ENCODE results near the gene NACAD.

The NACAD gene

DNA sequence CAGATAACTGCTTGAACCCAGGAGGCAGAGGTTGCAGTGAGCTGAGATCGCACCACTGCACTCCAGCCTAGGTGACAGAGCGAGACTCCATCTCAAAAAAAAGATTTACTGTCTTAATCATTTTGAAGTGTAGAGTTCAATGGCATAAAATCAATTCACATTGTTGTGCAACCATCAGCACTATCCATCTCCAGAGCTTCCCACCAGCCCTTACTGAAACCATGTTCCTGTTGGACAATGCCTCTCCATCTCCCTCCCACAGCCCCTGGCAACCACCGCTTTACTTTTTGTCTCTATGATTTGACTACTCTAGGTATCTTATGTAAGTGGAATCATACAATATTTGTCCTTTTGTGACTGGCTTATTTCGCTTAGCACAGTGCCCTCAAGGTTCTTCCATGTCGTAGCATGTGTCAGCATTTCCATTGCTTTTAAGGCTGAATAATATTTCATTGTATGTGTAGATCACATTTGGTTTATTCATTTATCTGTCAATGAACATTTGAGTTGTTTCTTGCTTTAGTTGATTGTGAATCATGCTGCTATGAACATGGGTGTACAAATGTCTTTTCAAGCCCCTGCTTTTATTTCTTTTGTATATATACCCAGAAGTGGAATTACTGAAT, 33.1 kb downstream of the NACAD start:
- H3K4me1 ChIP-seq (ENCODE audit: control insufficient read depth in 5 of 5, insufficient read depth in 5 of 5, low read length in 5 of 5): no peaks in the 10 kb centered on the region
- no peak overlapping the region for H3K9ac ChIP-seq (ENCODE audit: low read length in 5 of 5)
- no peak overlapping the region for H3K4me3 ChIP-seq (ENCODE audit: low read depth in 1 of 5, low read length in 5 of 5)
- H3K27ac ChIP-seq (ENCODE audit: low read depth, low read length): no peak overlapping the region
- H3K27me3 ChIP-seq (ENCODE audit: control insufficient read depth in 5 of 5, insufficient read depth in 4 of 5, low read length in 5 of 5): no peaks in the 10 kb centered on the region
- H3K36me3 ChIP-seq (ENCODE audit: control insufficient read depth in 5 of 5, insufficient read depth in 5 of 5, low read length in 5 of 5): peaks cover 0 to 23% (median 11%) of the 10 kb centered on the region in 5 donors
- no peaks in the 10 kb centered on the region for H3K9me3 ChIP-seq (ENCODE audit: control insufficient read depth in 5 of 5, low read length in 5 of 5)

DNA sequence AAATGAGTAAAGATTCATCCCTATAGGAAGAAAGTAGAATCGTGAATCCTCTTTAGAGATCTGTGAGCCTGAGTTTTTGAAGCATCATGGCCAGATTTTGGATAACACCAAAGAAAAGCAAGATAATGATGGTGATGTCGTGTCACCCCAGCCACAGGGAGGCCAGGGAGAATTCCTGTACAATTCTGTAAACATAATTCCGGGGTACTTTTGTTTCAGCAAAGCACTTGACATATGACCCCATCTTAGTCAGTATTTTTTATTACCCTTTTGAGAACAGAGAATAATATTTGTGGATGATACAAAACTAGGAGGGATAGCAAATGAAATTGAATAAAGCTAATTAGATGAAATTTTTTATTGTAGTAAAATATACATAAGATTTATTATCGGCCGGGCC, 33.8 kb downstream of the NACAD start:
- no peak overlapping the region for H3K27ac ChIP-seq (ENCODE audit: low read depth, low read length)
- H3K4me1 ChIP-seq (ENCODE audit: control insufficient read depth in 5 of 5, insufficient read depth in 5 of 5, low read length in 5 of 5): no peaks in the 10 kb centered on the region
- no peak overlapping the region for H3K9ac ChIP-seq (ENCODE audit: low read length in 5 of 5)
- no peak overlapping the region for H3K4me3 ChIP-seq (ENCODE audit: low read depth in 1 of 5, low read length in 5 of 5)
- H3K9me3 ChIP-seq (ENCODE audit: control insufficient read depth in 5 of 5, low read length in 5 of 5): no peaks in the 10 kb centered on the region
- H3K36me3 ChIP-seq (ENCODE audit: control insufficient read depth in 5 of 5, insufficient read depth in 5 of 5, low read length in 5 of 5): peaks cover 4 to 26% (median 16%) of the 10 kb centered on the region in 5 donors
- no peaks in the 10 kb centered on the region for H3K27me3 ChIP-seq (ENCODE audit: control insufficient read depth in 5 of 5, insufficient read depth in 4 of 5, low read length in 5 of 5)

DNA sequence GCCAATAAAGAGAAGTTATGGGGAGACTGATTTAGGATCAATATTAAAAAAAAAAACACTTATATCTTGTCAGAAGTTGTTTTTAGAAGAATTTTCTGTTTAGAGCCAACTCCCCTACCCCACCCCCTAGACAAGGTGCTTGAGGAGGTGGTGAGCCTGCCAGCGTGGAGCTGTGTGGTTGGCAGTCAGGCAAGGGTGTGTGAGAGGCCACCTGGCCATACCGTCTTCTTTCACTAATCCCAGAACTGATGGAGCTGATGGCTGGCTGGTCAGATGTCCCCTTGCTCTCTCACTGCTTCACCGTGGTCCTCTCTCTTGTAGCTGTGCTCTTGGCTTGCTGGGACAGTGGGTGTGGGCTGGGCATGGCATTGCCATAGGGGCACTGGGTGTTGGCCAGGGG, 34.3 kb downstream of the NACAD start:
- Histone ChIP-seq H3K9me3 (ENCODE audit: control insufficient read depth in 5 of 5, low read length in 5 of 5) (no peaks in the 10 kb centered on the region), H3K4me3 (ENCODE audit: low read depth in 1 of 5, low read length in 5 of 5) (no peak overlapping the region), H3K9ac (ENCODE audit: low read length in 5 of 5) (no peak overlapping the region), H3K4me1 (ENCODE audit: control insufficient read depth in 5 of 5, insufficient read depth in 5 of 5, low read length in 5 of 5) (no peaks in the 10 kb centered on the region), H3K27ac (ENCODE audit: low read depth, low read length) (no peak overlapping the region), H3K27me3 (ENCODE audit: control insufficient read depth in 5 of 5, insufficient read depth in 4 of 5, low read length in 5 of 5) (no peaks in the 10 kb centered on the region), H3K36me3 (ENCODE audit: control insufficient read depth in 5 of 5, insufficient read depth in 5 of 5, low read length in 5 of 5) (peaks cover 7 to 30% (median 18%) of the 10 kb centered on the region in 5 donors)

DNA sequence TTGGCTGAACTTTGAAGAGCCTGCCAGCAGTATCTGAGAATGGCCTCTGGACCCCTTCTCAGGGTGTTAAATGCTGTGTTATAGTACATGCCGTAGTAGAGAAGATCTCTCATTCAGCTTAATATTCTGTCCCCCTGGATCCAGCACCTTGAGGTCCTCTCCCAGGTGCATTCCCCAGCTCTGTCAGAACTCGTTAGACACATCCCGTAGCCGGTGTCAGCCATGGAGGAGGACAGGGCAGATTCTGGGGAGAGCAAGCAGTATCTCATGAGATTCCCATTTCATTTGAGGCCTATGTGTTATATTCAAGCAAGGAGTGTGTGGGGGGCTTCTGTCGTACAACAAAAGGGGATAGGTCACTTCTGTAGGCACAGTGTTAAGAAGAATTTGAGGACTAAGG, 34.8 kb downstream of the NACAD start:
- Histone ChIP-seq H3K27ac (ENCODE audit: low read depth, low read length) (no peak overlapping the region), H3K4me3 (ENCODE audit: low read depth in 1 of 5, low read length in 5 of 5) (no peak overlapping the region), H3K27me3 (ENCODE audit: control insufficient read depth in 5 of 5, insufficient read depth in 4 of 5, low read length in 5 of 5) (no peaks in the 10 kb centered on the region), H3K9me3 (ENCODE audit: control insufficient read depth in 5 of 5, low read length in 5 of 5) (no peaks in the 10 kb centered on the region), H3K36me3 (ENCODE audit: control insufficient read depth in 5 of 5, insufficient read depth in 5 of 5, low read length in 5 of 5) (peaks cover 7 to 35% (median 18%) of the 10 kb centered on the region in 5 donors), H3K4me1 (ENCODE audit: control insufficient read depth in 5 of 5, insufficient read depth in 5 of 5, low read length in 5 of 5) (no peaks in the 10 kb centered on the region), H3K9ac (ENCODE audit: low read length in 5 of 5) (no peak overlapping the region)

DNA sequence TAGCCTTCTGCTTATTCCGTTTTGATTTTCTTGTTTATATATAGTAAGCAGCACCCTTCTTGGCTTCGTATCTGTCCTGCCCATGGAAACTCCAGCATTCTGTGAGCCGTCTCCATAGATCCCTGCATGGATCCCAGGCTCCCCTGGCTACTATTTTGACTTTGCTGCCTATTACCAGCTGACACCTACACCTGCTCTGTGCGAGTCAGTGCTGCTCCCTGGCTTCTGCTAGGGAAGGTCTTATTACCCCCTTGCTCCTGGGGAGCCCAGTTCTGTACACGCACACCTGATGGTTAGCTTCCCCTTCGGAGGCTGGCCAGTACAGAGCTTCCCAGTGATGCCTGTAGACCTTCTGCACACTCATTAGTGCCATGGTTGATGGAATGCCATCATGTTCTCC, 35.4 kb downstream of the NACAD start:
- H3K27me3 ChIP-seq (ENCODE audit: control insufficient read depth in 5 of 5, insufficient read depth in 4 of 5, low read length in 5 of 5): no peaks in the 10 kb centered on the region
- H3K4me3 ChIP-seq (ENCODE audit: low read depth in 1 of 5, low read length in 5 of 5): no peak overlapping the region
- no peaks in the 10 kb centered on the region for H3K9me3 ChIP-seq (ENCODE audit: control insufficient read depth in 5 of 5, low read length in 5 of 5)
- no peaks in the 10 kb centered on the region for H3K4me1 ChIP-seq (ENCODE audit: control insufficient read depth in 5 of 5, insufficient read depth in 5 of 5, low read length in 5 of 5)
- no peak overlapping the region for H3K27ac ChIP-seq (ENCODE audit: low read depth, low read length)
- H3K9ac ChIP-seq (ENCODE audit: low read length in 5 of 5): no peak overlapping the region
- H3K36me3 ChIP-seq (ENCODE audit: control insufficient read depth in 5 of 5, insufficient read depth in 5 of 5, low read length in 5 of 5): peaks cover 7 to 37% (median 18%) of the 10 kb centered on the region in 5 donors

DNA sequence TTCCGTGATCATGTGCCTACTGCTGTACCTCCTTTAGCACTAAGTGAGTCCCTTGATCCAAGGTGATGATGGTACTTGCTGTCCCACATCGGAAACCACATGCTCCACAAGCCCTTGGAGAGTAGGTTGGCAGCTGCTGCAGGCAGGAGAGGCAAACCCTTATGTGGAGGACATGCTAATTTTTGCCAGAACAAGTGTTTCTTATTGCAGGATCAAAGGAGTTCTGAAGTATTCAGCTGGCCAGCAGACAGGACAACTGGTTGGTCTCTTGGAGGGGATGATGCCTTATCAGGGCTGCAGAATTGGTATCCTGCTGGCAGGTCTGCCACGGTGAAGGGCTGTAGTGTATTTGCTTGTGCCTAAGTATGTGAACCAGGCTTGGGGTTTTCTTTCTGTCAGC, 36.8 kb downstream of the NACAD start:
- no peak overlapping the region for H3K27ac ChIP-seq (ENCODE audit: low read depth, low read length)
- H3K4me1 ChIP-seq (ENCODE audit: control insufficient read depth in 5 of 5, insufficient read depth in 5 of 5, low read length in 5 of 5): no peaks in the 10 kb centered on the region
- H3K36me3 ChIP-seq (ENCODE audit: control insufficient read depth in 5 of 5, insufficient read depth in 5 of 5, low read length in 5 of 5): peaks cover 7 to 43% (median 21%) of the 10 kb centered on the region in 5 donors
- no peaks in the 10 kb centered on the region for H3K27me3 ChIP-seq (ENCODE audit: control insufficient read depth in 5 of 5, insufficient read depth in 4 of 5, low read length in 5 of 5)
- H3K9me3 ChIP-seq (ENCODE audit: control insufficient read depth in 5 of 5, low read length in 5 of 5): no peaks in the 10 kb centered on the region
- no peak overlapping the region for H3K9ac ChIP-seq (ENCODE audit: low read length in 5 of 5)
- H3K4me3 ChIP-seq (ENCODE audit: low read depth in 1 of 5, low read length in 5 of 5): no peak overlapping the region

DNA sequence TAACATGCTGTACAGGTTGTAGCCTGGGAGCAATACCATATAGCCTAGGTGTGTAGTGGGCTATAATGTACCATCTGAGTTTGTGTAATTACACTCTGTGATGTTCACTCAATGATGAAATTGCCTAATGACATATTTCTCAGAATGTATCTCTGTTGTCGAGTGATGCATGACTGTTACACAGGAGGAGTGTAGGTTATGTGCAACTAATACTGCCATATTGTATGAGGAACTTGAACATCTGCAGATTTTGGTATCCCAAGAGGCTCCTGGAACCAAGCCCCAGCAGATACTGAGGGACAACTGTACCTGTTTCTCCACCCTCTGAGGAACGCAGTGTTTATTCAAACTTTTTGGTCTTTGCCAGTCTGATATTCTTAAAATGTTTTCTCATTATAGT, 38.6 kb downstream of the NACAD start:
- Histone ChIP-seq H3K4me3 (ENCODE audit: low read depth in 1 of 5, low read length in 5 of 5) (no peak overlapping the region), H3K27ac (ENCODE audit: low read depth, low read length) (no peak overlapping the region), H3K36me3 (ENCODE audit: control insufficient read depth in 5 of 5, insufficient read depth in 5 of 5, low read length in 5 of 5) (peaks cover 10 to 47% (median 24%) of the 10 kb centered on the region in 5 donors), H3K9me3 (ENCODE audit: control insufficient read depth in 5 of 5, low read length in 5 of 5) (no peaks in the 10 kb centered on the region), H3K4me1 (ENCODE audit: control insufficient read depth in 5 of 5, insufficient read depth in 5 of 5, low read length in 5 of 5) (peaks cover 0 to 4% (median 0%) of the 10 kb centered on the region in 5 donors), H3K9ac (ENCODE audit: low read length in 5 of 5) (no peak overlapping the region), H3K27me3 (ENCODE audit: control insufficient read depth in 5 of 5, insufficient read depth in 4 of 5, low read length in 5 of 5) (no peaks in the 10 kb centered on the region)

DNA sequence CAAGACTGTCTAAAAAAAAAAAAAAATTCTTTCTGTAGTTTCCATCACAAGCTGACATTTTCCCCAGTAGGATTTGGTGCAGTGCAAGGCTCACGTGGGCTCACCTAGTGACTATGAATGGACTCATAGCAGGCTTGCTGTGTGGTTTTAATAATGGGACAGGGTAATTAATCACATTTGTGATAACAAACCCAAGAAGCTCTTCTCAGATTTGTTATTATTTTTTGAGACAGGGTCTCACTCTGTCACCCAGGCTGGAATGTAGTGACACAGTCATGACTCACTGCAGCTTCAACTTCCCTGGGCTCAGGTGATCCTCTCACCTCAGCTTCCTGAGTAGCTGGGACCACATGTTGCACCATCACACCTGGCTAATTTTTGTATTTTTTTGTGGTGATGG, 40.0 kb downstream of the NACAD start:
- Histone ChIP-seq H3K4me3 (ENCODE audit: low read depth in 1 of 5, low read length in 5 of 5) (no peak overlapping the region), H3K36me3 (ENCODE audit: control insufficient read depth in 5 of 5, insufficient read depth in 5 of 5, low read length in 5 of 5) (peaks cover 13 to 44% (median 20%) of the 10 kb centered on the region in 5 donors), H3K4me1 (ENCODE audit: control insufficient read depth in 5 of 5, insufficient read depth in 5 of 5, low read length in 5 of 5) (peaks cover 0 to 4% (median 0%) of the 10 kb centered on the region in 5 donors), H3K9ac (ENCODE audit: low read length in 5 of 5) (no peak overlapping the region), H3K27me3 (ENCODE audit: control insufficient read depth in 5 of 5, insufficient read depth in 4 of 5, low read length in 5 of 5) (no peaks in the 10 kb centered on the region), H3K27ac (ENCODE audit: low read depth, low read length) (no peak overlapping the region), H3K9me3 (ENCODE audit: control insufficient read depth in 5 of 5, low read length in 5 of 5) (no peaks in the 10 kb centered on the region)

DNA sequence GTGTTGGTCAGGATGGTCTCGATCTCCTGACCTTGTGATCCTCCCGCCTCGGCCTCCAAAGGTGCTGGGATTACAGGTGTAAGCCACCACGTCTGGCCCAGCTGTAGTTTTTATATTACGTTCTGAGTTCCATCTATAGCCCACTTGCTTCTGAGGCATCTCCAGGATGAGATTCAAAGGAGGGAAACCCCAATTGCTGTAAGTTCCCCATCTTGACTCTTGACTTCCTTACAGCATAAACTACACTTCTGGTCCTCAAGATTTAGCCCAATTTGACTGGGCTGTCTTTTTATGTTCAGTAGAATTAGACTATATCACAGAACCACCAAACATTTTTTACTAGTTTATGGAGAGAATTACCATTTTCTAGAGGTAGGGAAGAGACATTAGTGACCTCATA, 44.4 kb downstream of the NACAD start:
- Histone ChIP-seq H3K27me3 (ENCODE audit: control insufficient read depth in 5 of 5, insufficient read depth in 4 of 5, low read length in 5 of 5) (no peaks in the 10 kb centered on the region), H3K9me3 (ENCODE audit: control insufficient read depth in 5 of 5, low read length in 5 of 5) (no peaks in the 10 kb centered on the region), H3K36me3 (ENCODE audit: control insufficient read depth in 5 of 5, insufficient read depth in 5 of 5, low read length in 5 of 5) (peaks cover 10 to 43% (median 18%) of the 10 kb centered on the region in 5 donors), H3K4me3 (ENCODE audit: low read depth in 1 of 5, low read length in 5 of 5) (no peak overlapping the region), H3K27ac (ENCODE audit: low read depth, low read length) (no peak overlapping the region), H3K9ac (ENCODE audit: low read length in 5 of 5) (no peak overlapping the region), H3K4me1 (ENCODE audit: control insufficient read depth in 5 of 5, insufficient read depth in 5 of 5, low read length in 5 of 5) (peaks cover 0 to 4% (median 0%) of the 10 kb centered on the region in 5 donors)

DNA sequence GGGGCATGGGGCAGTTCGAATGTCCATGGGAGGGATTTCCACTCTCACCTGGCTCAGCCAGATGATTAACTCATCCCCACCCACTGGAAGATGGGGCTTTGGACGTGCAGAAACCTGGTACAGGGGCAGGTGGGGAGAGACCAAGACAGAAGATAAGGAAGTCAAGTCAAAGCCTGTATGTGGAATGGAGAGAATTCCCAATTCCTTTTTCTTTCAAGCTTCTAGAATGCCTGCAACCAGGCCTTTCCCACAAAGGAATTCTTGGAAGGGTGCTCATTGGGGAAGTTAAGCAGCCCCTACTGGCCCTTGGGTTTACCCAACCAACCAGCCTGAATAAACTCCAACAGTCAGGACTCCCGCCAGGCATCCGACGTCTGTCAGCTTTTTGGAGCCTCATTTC, 49.7 kb downstream of the NACAD start:
- Histone ChIP-seq H3K27ac (ENCODE audit: low read depth, low read length) (no peak overlapping the region), H3K36me3 (ENCODE audit: control insufficient read depth in 5 of 5, insufficient read depth in 5 of 5, low read length in 5 of 5) (peaks cover 4 to 44% (median 25%) of the 10 kb centered on the region in 5 donors)

More for the DNA sequence above, 49.7 kb downstream of the NACAD start:
- Histone ChIP-seq H3K9ac (ENCODE audit: low read length in 5 of 5) (no peak overlapping the region), H3K4me1 (ENCODE audit: control insufficient read depth in 5 of 5, insufficient read depth in 5 of 5, low read length in 5 of 5) (peaks cover 0 to 11% (median 3%) of the 10 kb centered on the region in 5 donors), H3K4me3 (ENCODE audit: low read depth in 1 of 5, low read length in 5 of 5) (no peak overlapping the region), H3K27me3 (ENCODE audit: control insufficient read depth in 5 of 5, insufficient read depth in 4 of 5, low read length in 5 of 5) (no peaks in the 10 kb centered on the region), H3K9me3 (ENCODE audit: control insufficient read depth in 5 of 5, low read length in 5 of 5) (no peaks in the 10 kb centered on the region)
